Measurements from ENCODE around the gene COMMD10.

DNA sequence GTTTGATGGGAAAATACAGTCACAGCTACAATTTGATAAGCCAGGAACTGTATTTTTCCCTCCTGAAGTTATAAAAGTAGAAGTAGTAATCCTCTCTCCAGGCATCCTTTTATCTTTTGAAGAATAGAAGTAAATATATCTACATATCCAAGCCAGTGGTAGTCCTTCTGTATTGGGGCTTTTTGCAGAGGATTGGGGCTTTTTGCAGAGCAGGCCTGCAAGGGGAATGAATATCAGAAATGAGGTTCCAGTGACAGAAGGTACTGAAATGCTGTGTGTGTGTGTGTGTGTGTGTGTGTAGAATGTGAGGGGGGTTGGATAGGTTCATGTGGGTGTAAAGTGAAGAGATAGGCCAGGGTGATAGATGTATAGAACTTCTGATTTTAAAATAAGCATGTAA is 127.4 kb downstream of the COMMD10 start:
- TF ChIP-seq, protein P1, sequence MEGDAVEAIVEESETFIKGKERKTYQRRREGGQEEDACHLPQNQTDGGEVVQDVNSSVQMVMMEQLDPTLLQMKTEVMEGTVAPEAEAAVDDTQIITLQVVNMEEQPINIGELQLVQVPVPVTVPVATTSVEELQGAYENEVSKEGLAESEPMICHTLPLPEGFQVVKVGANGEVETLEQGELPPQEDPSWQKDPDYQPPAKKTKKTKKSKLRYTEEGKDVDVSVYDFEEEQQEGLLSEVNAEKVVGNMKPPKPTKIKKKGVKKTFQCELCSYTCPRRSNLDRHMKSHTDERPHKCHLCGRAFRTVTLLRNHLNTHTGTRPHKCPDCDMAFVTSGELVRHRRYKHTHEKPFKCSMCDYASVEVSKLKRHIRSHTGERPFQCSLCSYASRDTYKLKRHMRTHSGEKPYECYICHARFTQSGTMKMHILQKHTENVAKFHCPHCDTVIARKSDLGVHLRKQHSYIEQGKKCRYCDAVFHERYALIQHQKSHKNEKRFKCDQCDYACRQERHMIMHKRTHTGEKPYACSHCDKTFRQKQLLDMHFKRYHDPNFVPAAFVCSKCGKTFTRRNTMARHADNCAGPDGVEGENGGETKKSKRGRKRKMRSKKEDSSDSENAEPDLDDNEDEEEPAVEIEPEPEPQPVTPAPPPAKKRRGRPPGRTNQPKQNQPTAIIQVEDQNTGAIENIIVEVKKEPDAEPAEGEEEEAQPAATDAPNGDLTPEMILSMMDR (IDR thresholded peaks at IDR 0.05 in 8 of 11, conservative IDR thresholded peaks at IDR 0.05 in 3 of 11) = no peak
- no peak for TF ChIP-seq POLR2AphosphoS5 (IDR thresholded peaks at IDR 0.05)
- TF ChIP-seq POLR2A (IDR thresholded peaks at IDR 0.05) = no peak
